ENCODE data around the gene PRR20G. TPM values are rescaled to one million over a fixed set of nuclear protein-coding genes. Genes with fewer than 3 reads are reported as not detected.
A peak's percentile ranks its signal among the peaks of the same experiment; 100 is the strongest.

The PRR20G gene
- total RNA-seq, 1 experiment from 2014 or later = not detected

- DNase-seq (ENCODE audit: low spot score) = no peak
Measured at GRCh38 chr3:127263586-127264231, 24.1 kb downstream of the PRR20G start.

- no peak for DNase-seq (ENCODE audit: low spot score)
Measured at GRCh38 chr3:127263037-127263436, 24.8 kb downstream of the PRR20G start.

DNA sequence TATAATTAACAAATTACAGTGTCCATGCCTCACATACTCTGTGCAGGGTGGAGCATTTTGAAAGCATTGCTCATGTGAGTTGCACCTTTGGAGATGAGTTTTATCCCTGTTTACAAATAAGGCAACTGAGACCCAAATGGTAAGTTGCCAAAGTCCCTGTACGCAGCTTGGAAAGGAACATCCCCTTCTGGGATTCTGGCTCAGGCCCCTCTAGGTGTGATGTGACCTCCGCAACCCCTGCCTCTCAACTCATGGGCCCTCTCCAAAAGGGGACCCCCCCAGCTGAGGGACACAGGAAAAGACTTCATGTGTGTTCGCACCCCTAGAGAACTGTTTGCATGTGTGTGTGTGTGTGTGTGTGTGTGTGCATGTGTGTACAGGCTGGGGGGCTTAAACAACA is 25.3 kb downstream of the PRR20G start:
- DNase-seq (ENCODE audit: low spot score) = no peak

- no peak for DNase-seq (ENCODE audit: low spot score)
Measured at GRCh38 chr3:127261925-127262324, 25.9 kb downstream of the PRR20G start.

DNA sequence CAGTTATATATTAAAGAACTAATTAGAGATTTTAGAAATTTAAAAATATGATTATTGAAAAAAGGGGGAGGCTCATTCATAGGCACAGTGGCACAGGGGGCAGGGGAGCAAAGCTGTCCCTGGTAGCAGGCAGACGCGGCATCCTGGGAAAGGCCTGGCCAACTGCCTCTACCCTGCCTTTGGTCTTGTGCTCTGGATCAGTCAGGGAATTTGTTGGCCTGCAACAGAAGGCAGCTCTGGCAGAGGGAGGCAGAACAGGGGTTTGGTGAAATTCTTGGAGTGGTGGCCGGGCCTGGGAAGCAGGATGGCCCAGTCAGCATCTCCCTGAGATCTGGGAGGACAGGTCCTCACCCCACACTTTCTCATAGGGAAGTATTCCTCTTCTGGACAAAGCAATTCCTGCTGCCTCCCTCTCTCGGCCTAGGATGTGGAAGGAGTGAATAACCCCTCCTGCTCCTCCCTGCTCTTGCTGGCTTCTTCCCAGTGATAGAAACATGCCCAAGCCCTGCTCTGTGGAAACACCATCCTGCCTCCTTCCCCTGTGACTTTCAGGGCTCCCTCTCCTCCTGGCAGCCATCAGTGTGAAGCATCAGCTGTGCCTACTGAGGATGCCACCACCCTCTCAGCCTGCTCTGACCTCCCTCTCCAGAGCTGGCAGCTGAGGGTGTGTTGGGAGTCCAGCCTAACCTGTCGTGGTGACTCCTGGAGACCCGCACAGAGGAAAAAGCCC is 26.9 kb downstream of the PRR20G start:
- DNase-seq (ENCODE audit: low spot score) = no peak

- no peak for DNase-seq (ENCODE audit: low spot score)
Measured at GRCh38 chr3:127260416-127260815, 27.4 kb downstream of the PRR20G start.

DNA sequence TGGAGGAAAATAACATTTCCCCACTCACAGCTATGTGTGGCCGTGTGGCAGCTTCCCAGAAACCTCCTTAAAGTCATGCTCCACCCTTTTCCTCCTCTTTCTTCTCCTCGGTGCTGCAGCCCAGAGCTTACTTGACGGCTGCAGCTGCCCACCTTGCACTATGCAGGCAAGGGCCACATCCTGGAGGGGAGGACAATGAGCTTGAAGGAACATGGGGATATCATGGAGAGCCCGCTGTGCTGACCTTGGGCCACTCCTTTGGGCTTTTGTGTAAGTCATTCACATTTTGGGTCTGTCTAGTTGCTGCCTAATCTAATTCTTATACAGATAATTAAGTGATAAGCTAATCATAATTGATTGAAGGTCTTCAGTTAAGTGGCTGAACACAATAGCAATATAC is 28.0 kb downstream of the PRR20G start:
- DNase-seq (ENCODE audit: low spot score) = no peak

- no peak for DNase-seq (ENCODE audit: low spot score)
Measured at GRCh38 chr3:127258733-127259132, 29.1 kb downstream of the PRR20G start.

- no peak for DNase-seq (ENCODE audit: low spot score)
Measured at GRCh38 chr3:127257351-127257750, 30.5 kb downstream of the PRR20G start.

- no peak for DNase-seq (ENCODE audit: low spot score)
Measured at GRCh38 chr3:127256733-127257271, 31.0 kb downstream of the PRR20G start.

- DNase-seq (ENCODE audit: low spot score) = no peak
Measured at GRCh38 chr3:127256138-127256537, 31.7 kb downstream of the PRR20G start.

GRCh38 chr3:127255516-127255915 is 32.3 kb downstream of the PRR20G start:
- no peak for DNase-seq (ENCODE audit: low spot score)

GRCh38 chr3:127254730-127255129 is 33.1 kb downstream of the PRR20G start:
- peak; percentile 31 for DNase-seq (ENCODE audit: low spot score)

- DNase-seq (ENCODE audit: low spot score) = no peak
Measured at GRCh38 chr3:127254033-127254644, 33.7 kb downstream of the PRR20G start.

DNA sequence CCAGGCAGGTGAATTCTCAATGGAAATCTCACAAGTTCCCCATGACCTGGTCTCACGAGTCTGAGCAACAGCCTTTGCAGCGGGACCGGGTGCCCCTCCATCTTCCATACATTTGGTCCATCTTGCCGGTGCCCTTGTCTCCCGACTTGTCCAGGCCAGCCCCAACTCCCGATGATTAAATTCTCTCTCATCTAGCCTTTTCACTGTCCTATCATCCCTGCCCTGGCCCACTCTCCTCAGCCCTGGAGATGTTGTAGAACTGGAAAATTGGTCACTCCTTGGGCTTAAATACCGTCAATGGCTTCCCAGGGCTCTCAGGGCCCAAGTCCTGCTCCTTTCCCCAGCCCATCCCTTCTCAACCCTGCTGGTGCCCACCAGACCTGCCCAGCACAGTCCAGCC is 34.4 kb downstream of the PRR20G start:
- DNase-seq (ENCODE audit: low spot score) = no peak

GRCh38 chr3:127252446-127252845 is 35.4 kb downstream of the PRR20G start:
- no peak for DNase-seq (ENCODE audit: low spot score)

DNA sequence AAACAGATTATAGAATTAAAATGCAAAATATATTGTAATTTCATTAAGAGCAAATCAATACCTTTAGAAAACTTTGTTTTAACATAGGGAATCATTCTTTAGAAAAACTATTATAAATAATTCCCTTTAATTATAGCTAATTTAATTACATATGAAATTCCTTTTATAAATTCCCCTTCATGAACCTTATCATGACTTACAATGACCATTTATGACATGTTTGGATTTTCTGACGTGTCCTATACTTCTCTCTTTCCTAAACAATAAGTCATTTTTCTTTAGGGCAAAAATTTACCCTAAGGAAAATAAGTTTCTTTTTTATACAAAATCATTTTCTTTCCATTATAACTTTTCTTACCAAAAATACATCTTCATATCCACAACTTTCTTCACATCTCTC is 37.8 kb downstream of the PRR20G start:
- no peak for DNase-seq (ENCODE audit: low spot score)

DNA sequence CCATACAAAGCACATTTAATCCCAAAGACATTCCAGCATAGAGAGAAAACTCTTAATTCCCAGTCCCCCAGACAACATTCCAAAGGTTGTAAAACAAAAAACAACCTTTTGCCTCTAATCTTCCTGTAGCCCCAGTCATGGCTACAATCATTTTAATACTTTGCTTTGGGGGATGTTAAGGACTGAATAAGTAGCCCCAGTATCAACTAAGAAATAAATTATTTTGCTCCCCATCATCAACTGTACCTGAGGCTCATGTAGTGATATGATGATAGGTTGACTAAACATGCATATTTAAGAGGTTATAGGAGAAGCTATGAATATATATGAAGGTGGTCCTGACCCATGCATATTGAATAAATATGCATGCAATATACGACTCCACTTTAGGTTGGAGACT is 40.6 kb downstream of the PRR20G start:
- DNase-seq (ENCODE audit: low spot score) = no peak

DNA sequence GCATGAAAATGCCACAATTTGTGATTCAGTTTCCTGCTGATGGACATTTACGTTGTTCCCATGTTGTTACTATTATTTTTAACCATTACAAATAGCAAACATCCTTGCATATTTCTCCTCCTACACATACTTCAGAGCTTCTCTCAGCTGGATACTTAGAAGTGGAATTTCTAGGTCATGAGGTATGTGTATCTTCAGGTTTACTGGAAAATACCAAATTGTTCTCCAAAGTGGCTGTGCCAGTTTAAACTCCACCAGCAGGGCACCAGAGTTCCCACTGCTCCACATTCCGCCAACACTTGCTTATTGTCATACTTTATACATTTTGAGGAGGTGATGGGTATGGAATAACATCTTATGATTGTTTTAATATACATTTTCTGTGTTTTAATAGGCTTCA is 49.2 kb downstream of the PRR20G start:
- no peak for DNase-seq (ENCODE audit: low spot score)

DNA sequence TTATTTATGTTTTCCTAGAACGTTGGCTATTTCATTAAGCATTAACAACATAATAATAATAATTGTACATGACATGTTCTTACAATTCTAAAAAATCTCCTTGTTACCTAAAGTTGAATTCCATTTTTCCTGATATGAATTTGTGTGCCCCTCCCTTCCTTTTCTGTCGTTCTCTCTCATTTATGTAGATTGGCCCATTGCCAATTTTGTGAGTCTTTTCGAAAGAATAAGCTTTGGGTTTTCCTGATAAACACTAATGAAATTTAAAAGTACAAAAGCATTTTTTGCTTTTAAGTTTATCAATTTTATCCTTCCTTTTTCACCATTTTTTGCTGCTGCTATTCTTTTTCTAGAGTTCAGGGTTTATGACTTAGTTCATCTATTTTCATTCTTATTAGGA is 50.0 kb downstream of the PRR20G start:
- DNase-seq (ENCODE audit: low spot score) = no peak

DNA sequence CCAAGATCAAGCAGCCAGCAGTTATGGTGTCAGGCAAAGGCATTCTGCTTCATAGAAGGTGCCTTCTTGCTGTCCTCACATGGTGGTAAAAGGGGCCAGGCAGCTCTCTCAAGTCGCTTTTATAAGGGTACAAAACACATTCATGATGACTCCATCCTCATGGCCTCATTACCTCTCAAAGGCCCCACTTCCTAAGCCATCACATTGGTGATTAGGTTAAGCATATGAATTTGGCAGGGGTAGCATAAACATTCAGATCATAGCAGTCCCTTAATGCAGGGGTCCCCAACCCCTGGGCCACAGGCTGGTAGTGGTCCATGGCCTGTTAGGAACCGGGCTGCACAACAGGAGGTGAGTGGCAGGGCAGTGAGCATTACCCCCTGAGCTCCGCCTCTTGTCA is 52.1 kb downstream of the PRR20G start:
- no peak for DNase-seq (ENCODE audit: low spot score)

DNA sequence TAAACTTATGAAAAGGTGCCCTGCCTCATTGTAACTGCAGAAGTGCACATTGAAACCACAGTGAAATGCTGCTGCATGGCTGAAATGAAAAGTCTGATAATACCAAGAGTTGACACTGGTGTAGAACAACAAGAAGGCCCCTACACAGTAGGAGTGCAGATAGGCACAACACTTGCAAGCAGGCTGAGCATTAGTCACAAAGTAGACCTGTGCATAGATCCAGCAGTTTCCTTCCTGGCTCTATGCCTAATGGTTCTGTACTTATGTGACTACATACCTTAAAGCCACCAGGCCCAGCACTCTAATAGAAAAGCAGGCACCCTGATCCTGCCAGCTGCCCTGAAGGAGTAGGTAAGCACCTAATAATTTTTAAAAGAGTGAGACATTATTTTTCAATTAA is 53.1 kb downstream of the PRR20G start:
- DNase-seq (ENCODE audit: low spot score) = no peak

Measured in A172 (cell line).